HCEC 1CT (cell line): ENCODE results near the gene SVEP1.
A peak's percentile ranks its signal among the peaks of the same experiment; 100 is the strongest.
"Not testable (repeated sequence)": the region's sequence is repeated elsewhere in the genome, so short reads cannot be mapped to it uniquely, and the experiment has no call there.

ENCODE experiments used
- DNase-seq: peaks from one replicate; pipeline ENCODE4 v3.0.0-alpha.2; 2017

Gene SVEP1

GRCh38 chr9:110440796-110441195 is 138.7 kb downstream of the SVEP1 start:
- peak; percentile 3 for DNase-seq

- peak; percentile 87 for DNase-seq
Observed at GRCh38 chr9:110440172-110440571, 139.4 kb downstream of the SVEP1 start.

GRCh38 chr9:110432253-110432652 is 147.3 kb downstream of the SVEP1 start:
- DNase-seq, result no peak

- no peak for DNase-seq
Observed at GRCh38 chr9:110429453-110429852, 150.1 kb downstream of the SVEP1 start.

- DNase-seq, result peak; percentile 35
Observed at GRCh38 chr9:110427497-110428104, 151.9 kb downstream of the SVEP1 start.

- DNase-seq, result peak; percentile 3
Observed at GRCh38 chr9:110426052-110426709, 153.4 kb downstream of the SVEP1 start.

- no peak for DNase-seq
Observed at GRCh38 chr9:110414471-110414870, 165.1 kb downstream of the SVEP1 start.

- DNase-seq, result no peak
Observed at GRCh38 chr9:110410961-110411360, 168.6 kb downstream of the SVEP1 start.

- DNase-seq, result no peak
Observed at GRCh38 chr9:110408598-110408997, 170.9 kb downstream of the SVEP1 start.

- DNase-seq, result no peak
Observed at GRCh38 chr9:110405858-110406443, 173.6 kb downstream of the SVEP1 start.

GRCh38 chr9:110404473-110404872 is 175.1 kb downstream of the SVEP1 start:
- DNase-seq, result no peak

GRCh38 chr9:110399983-110400382 is 179.6 kb downstream of the SVEP1 start:
- no peak for DNase-seq

- DNase-seq, result not testable (repeated sequence)
Observed at GRCh38 chr9:110398992-110399391, 180.5 kb downstream of the SVEP1 start.

- DNase-seq, result no peak
Observed at GRCh38 chr9:110391826-110392485, 187.6 kb downstream of the SVEP1 start.

GRCh38 chr9:110389148-110389750 is 190.3 kb downstream of the SVEP1 start:
- DNase-seq, result no peak

GRCh38 chr9:110383491-110383890 is 196.1 kb downstream of the SVEP1 start:
- DNase-seq, result no peak

- DNase-seq, result no peak
Observed at GRCh38 chr9:110382731-110383130, 196.8 kb downstream of the SVEP1 start.

GRCh38 chr9:110371411-110372007 is 208.0 kb downstream of the SVEP1 start:
- no peak for DNase-seq

- DNase-seq, result peak; percentile 75
Observed at GRCh38 chr9:110370315-110370714, 209.2 kb downstream of the SVEP1 start.

GRCh38 chr9:110364451-110364850 is 215.1 kb downstream of the SVEP1 start:
- no peak for DNase-seq

- not testable (repeated sequence) for DNase-seq
Observed at GRCh38 chr9:110358992-110359391, 220.5 kb downstream of the SVEP1 start.

GRCh38 chr9:110357505-110357904 is 222.0 kb downstream of the SVEP1 start:
- DNase-seq, result no peak
